HFF-Myc (cell line): Measurements from ENCODE around the gene PGLYRP4.

Experiments used
- DNase-seq: peaks from one replicate; pipeline ENCODE4 v3.0.0-alpha.2; 2011; ENCODE audit warnings: low read depth; ENCODE audit errors: extremely low read depth
- H3K4me3 ChIP-seq: replicated peaks from 2 replicates; pipeline ENCODE4 v1.5.1; 2011; ENCODE audit warnings: low read depth, mild to moderate bottlenecking, control low read depth, low read length
- TF ChIP-seq, protein P1 (sequence below): IDR thresholded peaks from 2 replicates; pipeline ENCODE4 v1.5.1; 2012; ENCODE audit warnings: mild to moderate bottlenecking, low read depth, low read length, control low read depth; ENCODE audit errors: missing control alignments

The PGLYRP4 gene

DNA sequence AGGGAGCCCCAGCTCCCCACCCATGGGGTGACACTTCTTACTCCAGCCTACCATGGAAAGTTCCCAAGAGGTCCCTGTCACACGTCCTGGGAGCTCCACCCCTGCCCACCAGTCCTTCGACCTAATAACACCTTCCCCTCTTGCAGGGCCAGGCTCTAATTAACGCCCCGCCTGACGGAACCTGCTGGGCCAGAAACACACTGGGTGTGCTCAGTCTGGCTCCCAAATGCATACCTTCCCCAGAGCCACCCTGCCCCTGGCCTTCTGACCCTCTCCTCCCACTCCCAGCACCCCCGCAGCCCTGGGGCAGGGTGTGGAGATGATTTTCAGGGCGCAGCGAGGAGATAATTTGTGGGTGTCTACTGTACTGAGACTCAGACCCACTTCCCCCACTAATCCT lies 56.5 kb downstream of the PGLYRP4 start:
- no peak for DNase-seq
- TF ChIP-seq, protein P1, sequence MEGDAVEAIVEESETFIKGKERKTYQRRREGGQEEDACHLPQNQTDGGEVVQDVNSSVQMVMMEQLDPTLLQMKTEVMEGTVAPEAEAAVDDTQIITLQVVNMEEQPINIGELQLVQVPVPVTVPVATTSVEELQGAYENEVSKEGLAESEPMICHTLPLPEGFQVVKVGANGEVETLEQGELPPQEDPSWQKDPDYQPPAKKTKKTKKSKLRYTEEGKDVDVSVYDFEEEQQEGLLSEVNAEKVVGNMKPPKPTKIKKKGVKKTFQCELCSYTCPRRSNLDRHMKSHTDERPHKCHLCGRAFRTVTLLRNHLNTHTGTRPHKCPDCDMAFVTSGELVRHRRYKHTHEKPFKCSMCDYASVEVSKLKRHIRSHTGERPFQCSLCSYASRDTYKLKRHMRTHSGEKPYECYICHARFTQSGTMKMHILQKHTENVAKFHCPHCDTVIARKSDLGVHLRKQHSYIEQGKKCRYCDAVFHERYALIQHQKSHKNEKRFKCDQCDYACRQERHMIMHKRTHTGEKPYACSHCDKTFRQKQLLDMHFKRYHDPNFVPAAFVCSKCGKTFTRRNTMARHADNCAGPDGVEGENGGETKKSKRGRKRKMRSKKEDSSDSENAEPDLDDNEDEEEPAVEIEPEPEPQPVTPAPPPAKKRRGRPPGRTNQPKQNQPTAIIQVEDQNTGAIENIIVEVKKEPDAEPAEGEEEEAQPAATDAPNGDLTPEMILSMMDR = no peak
- H3K4me3 ChIP-seq = no peak overlapping the region

DNA sequence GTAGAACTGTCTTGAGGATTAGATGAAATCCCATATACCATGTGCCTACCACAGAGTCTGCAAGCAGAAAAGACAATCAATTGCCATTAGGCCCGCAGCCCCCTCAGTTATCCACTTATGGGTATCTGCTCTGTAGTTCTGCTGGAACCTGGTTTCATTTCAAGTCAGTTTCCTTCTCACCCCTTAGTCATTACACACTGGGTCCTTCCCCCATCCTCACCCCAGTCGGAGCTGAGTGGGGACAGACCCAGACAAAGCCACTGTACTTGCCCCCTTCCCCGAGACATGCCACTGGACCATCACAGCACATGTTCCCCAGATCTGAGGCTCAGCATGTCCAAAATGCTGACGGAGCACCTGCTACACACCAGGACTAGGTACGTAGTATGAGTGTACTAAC lies 57.1 kb downstream of the PGLYRP4 start:
- H3K4me3 ChIP-seq = no peak overlapping the region
- no peak for DNase-seq
- TF ChIP-seq, protein P1 = no peak

DNA sequence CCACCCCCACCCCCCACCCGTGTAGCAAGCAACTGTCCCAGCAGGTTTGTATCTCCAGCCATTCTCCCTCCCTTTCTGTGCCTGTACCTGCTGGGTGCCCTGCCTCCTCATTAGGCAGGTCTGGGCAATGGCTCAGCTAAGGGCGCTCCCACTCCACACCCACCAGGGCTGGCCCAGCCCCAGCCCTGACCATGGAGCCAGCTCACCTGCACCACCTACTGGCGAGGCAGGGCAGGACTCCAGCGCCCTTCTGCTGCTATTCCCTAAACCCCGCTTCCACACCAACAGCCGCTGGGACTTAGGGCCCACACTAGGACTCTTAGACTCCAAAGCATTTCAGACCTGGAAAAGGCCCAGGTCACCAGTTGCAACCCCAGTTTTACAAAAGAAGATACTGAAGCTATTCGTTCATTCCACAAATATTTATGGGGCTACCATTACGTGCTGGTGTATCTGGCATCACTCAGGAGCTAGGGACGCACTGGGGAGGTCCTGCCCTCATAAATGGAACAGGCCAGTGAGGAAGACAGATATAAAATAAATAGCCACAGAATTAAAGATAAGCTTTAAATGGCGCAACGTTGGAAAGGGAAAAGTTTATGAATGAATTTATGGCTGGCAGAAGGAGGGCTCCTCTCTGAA lies 59.9 kb downstream of the PGLYRP4 start:
- TF ChIP-seq, protein P1 = peak; percentile 56
- no peak overlapping the region for H3K4me3 ChIP-seq
- DNase-seq = no peak
